ENCODE measurements around the gene ATP2B3. TPM values are rescaled to one million over a fixed set of nuclear protein-coding genes. Genes with fewer than 3 reads are reported as not detected.

ATP2B3 gene
- total and polyA plus RNA-seq, 9 of the 15 experiments (the other 6 are each of a cell fraction or from before 2014, with no cell fraction given) = 0.04 TPM; not detected in 8

GRCh38 chrX:153491351-153491914, 26.0 kb upstream of the ATP2B3 start:
- H3K27ac ChIP-seq (ENCODE audit: extremely low read depth, low read depth, low read length) = no peak overlapping the region
- H3K36me3 ChIP-seq (ENCODE audit: control insufficient read depth, insufficient read depth, low read length) = no peaks in the 10 kb centered on the region
- DNase-seq (ENCODE audit: extremely low read depth in 1 of 4, low spot score in 3 of 4) (no peak), ATAC-seq (no peak), FAIRE-seq (no peak)
- no peaks in the 10 kb centered on the region for H4K20me1 ChIP-seq (replicated peaks; ENCODE audit: control insufficient read depth, insufficient read depth, low read length)
- no TSS peak for BruUV-seq (replicated peaks)
- H3K9ac ChIP-seq (ENCODE audit: insufficient read depth in 1 of 2, low read depth in 2 of 2, low read length in 2 of 2) = no peak overlapping the region; a peak in 1 of 4 replicates
- no peak overlapping the region for H3K4me3 ChIP-seq
- in situ Hi-C loops (cut with MboI) = no loop called here
- H3K9me1 ChIP-seq (ENCODE audit: control insufficient read depth, insufficient read depth, low read length) = no peaks in the 10 kb centered on the region
- POLR2A ChIA-PET = no interaction called here
- no peaks in the 10 kb centered on the region for H3K79me2 ChIP-seq (ENCODE audit: control insufficient read depth, insufficient read depth, low read length)
- no peak overlapping the region for H2AFZ ChIP-seq (ENCODE audit: low read depth, low read length)
- WGBS (ENCODE audit: insufficient coverage, low coverage, missing lambda C conversion rate) = 12% methylated on average over 3 of the region's 10 CpGs
- no peak overlapping the region for H3K4me2 ChIP-seq (ENCODE audit: insufficient read depth, low read length)
- no peaks in the 10 kb centered on the region for H3K9me3 ChIP-seq (replicated peaks; ENCODE audit: control insufficient read depth, insufficient read depth, low read depth, low read length)
- H3K27me3 ChIP-seq (ENCODE audit: control insufficient read depth in 2 of 2, insufficient read depth in 2 of 2, low read length in 2 of 2) = peaks cover 2 to 33% of the 10 kb centered on the region in 2 experiments; a peak in 4 of 5 replicates
- intact Hi-C loops (cut with micrococcal nuclease) = no loop called here
- CTCF ChIA-PET (ENCODE audit: low intra/inter-chr PET ratio) = no interaction called here
- peaks cover 0 to 42% of the 10 kb centered on the region in 2 experiments; a peak in 2 of 5 replicates for H3K4me1 ChIP-seq (replicated peaks in 1 of 2; ENCODE audit: control insufficient read depth in 2 of 2, insufficient read depth in 2 of 2, low read length in 2 of 2)
- TF ChIP-seq PTRF (tag; IDR thresholded peaks at IDR 0.05) = no peak
- TF ChIP-seq ZNF277 (CRISPR knock-in tag; IDR thresholded peaks at IDR 0.05; ENCODE audit: borderline replicate concordance) = no peak
- TF ChIP-seq POLR2AphosphoS5 (IDR thresholded peaks at IDR 0.05; ENCODE audit: control insufficient read depth, insufficient read depth, low read depth, low read length) = no peak
- no peak for TF ChIP-seq MYNN (IDR thresholded peaks at IDR 0.05)
- TF ChIP-seq MYNN (CRISPR knock-in tag; IDR thresholded peaks at IDR 0.05) = no peak
- TF ChIP-seq POLR3G (IDR thresholded peaks at IDR 0.05; ENCODE audit: extremely low read depth, insufficient read length, insufficient replicate concordance) = no peak
- TF ChIP-seq CLOCK (CRISPR knock-in tag; IDR thresholded peaks at IDR 0.05; ENCODE audit: borderline replicate concordance) = no peak
- no peak for TF ChIP-seq IRF9 (tag; IDR thresholded peaks at IDR 0.05)
- no peak for TF ChIP-seq PKNOX1 (IDR thresholded peaks at IDR 0.05)

Measured in K562 (cell line).